Stimulated activated naive CD8-positive, alpha-beta T cell treated with anti-CD3 and anti-CD28 coated beads, Interleukin-15, Interleukin-2, amounts not matched to agents 100 ng/mL and 50 ng/mL, for 24 hours (primary cell): ENCODE data around the gene ADSS2.
"Not testable (repeated sequence)": the region's sequence is repeated elsewhere in the genome, so short reads cannot be mapped to it uniquely, and the experiment has no call there.

ENCODE experiments used
- H3K27ac Mint-ChIP-seq: one replicate; pipeline ENCODE4 v1.8.0; 2021; ENCODE audit warnings: mild to moderate bottlenecking, mixed read lengths
- H3K27me3 Mint-ChIP-seq: one replicate; pipeline ENCODE4 v1.8.0; 2021; ENCODE audit warnings: mixed read lengths
- H3K36me3 Mint-ChIP-seq: one replicate; pipeline ENCODE4 v1.8.0; 2021; ENCODE audit warnings: low read depth, mixed read lengths
- H3K4me1 Mint-ChIP-seq: one replicate; pipeline ENCODE4 v1.8.0; 2021; ENCODE audit warnings: low read depth, mixed read lengths
- H3K4me3 Mint-ChIP-seq: one replicate; pipeline ENCODE4 v1.8.0; 2021; ENCODE audit warnings: mild to moderate bottlenecking, mixed read lengths
- H3K9me3 Mint-ChIP-seq: one replicate; pipeline ENCODE4 v1.8.0; 2021; ENCODE audit warnings: mixed read lengths

Gene ADSS2

GRCh38 chr1:244394826-244395765, 56.6 kb downstream of the ADSS2 start:
- H3K27me3 Mint-ChIP-seq: no peaks in the 10 kb centered on the region
- peaks cover 18% of the 10 kb centered on the region for H3K36me3 Mint-ChIP-seq
- no peak overlapping the region for H3K4me3 Mint-ChIP-seq
- no peaks in the 10 kb centered on the region for H3K4me1 Mint-ChIP-seq
- H3K9me3 Mint-ChIP-seq: peaks cover 12% of the 10 kb centered on the region
- H3K27ac Mint-ChIP-seq: no peak overlapping the region

- peaks cover 11% of the 10 kb centered on the region for H3K9me3 Mint-ChIP-seq
- no peaks in the 10 kb centered on the region for H3K27me3 Mint-ChIP-seq
- H3K4me1 Mint-ChIP-seq: no peaks in the 10 kb centered on the region
- H3K27ac Mint-ChIP-seq: no peak overlapping the region
- H3K4me3 Mint-ChIP-seq: no peak overlapping the region
- H3K36me3 Mint-ChIP-seq: peaks cover 18% of the 10 kb centered on the region
Observed at GRCh38 chr1:244394346-244394745, 57.4 kb downstream of the ADSS2 start.

- no peaks in the 10 kb centered on the region for H3K4me1 Mint-ChIP-seq
- H3K4me3 Mint-ChIP-seq: no peak overlapping the region
- peaks cover 14% of the 10 kb centered on the region for H3K36me3 Mint-ChIP-seq
- H3K27me3 Mint-ChIP-seq: no peaks in the 10 kb centered on the region
- H3K27ac Mint-ChIP-seq: no peak overlapping the region
- peaks cover 7% of the 10 kb centered on the region for H3K9me3 Mint-ChIP-seq
Observed at GRCh38 chr1:244393604-244394176, 58.0 kb downstream of the ADSS2 start.

- Mint-ChIP-seq H3K9me3 (peaks cover 7% of the 10 kb centered on the region), H3K36me3 (peaks cover 16% of the 10 kb centered on the region), H3K4me1 (no peaks in the 10 kb centered on the region), H3K4me3 (no peak overlapping the region), H3K27ac (no peak overlapping the region), H3K27me3 (no peaks in the 10 kb centered on the region)
Observed at GRCh38 chr1:244391761-244392160, 59.9 kb downstream of the ADSS2 start.

GRCh38 chr1:244388961-244389360, 62.7 kb downstream of the ADSS2 start:
- Mint-ChIP-seq H3K4me1 (no peaks in the 10 kb centered on the region), H3K27ac (no peak overlapping the region), H3K27me3 (no peaks in the 10 kb centered on the region), H3K4me3 (no peak overlapping the region), H3K9me3 (peaks cover 7% of the 10 kb centered on the region), H3K36me3 (peaks cover 4% of the 10 kb centered on the region)

GRCh38 chr1:244387415-244387814, 64.3 kb downstream of the ADSS2 start:
- H3K4me1 Mint-ChIP-seq: no peaks in the 10 kb centered on the region
- H3K27me3 Mint-ChIP-seq: no peaks in the 10 kb centered on the region
- H3K4me3 Mint-ChIP-seq: no peak overlapping the region
- peaks cover 7% of the 10 kb centered on the region for H3K9me3 Mint-ChIP-seq
- no peak overlapping the region for H3K27ac Mint-ChIP-seq
- H3K36me3 Mint-ChIP-seq: peaks cover 4% of the 10 kb centered on the region

- peaks cover 4% of the 10 kb centered on the region for H3K36me3 Mint-ChIP-seq
- H3K4me3 Mint-ChIP-seq: no peak overlapping the region
- H3K27me3 Mint-ChIP-seq: no peaks in the 10 kb centered on the region
- H3K27ac Mint-ChIP-seq: no peak overlapping the region
- H3K9me3 Mint-ChIP-seq: peaks cover 1% of the 10 kb centered on the region
- H3K4me1 Mint-ChIP-seq: no peaks in the 10 kb centered on the region
Observed at GRCh38 chr1:244386595-244386994, 65.1 kb downstream of the ADSS2 start.

- Mint-ChIP-seq H3K9me3 (no peaks in the 10 kb centered on the region), H3K27me3 (no peaks in the 10 kb centered on the region), H3K36me3 (peaks cover 4% of the 10 kb centered on the region), H3K27ac (no peak overlapping the region), H3K4me1 (no peaks in the 10 kb centered on the region), H3K4me3 (no peak overlapping the region)
Observed at GRCh38 chr1:244384066-244384465, 67.6 kb downstream of the ADSS2 start.

- Mint-ChIP-seq H3K27me3 (no peaks in the 10 kb centered on the region), H3K9me3 (no peaks in the 10 kb centered on the region), H3K27ac (no peak overlapping the region), H3K4me1 (no peaks in the 10 kb centered on the region), H3K4me3 (no peak overlapping the region), H3K36me3 (peaks cover 4% of the 10 kb centered on the region)
Observed at GRCh38 chr1:244383278-244383884, 68.3 kb downstream of the ADSS2 start.

- Mint-ChIP-seq H3K27ac (peak overlapping the region; percentile 2), H3K27me3 (no peaks in the 10 kb centered on the region), H3K36me3 (no peaks in the 10 kb centered on the region), H3K4me1 (no peaks in the 10 kb centered on the region), H3K4me3 (no peak overlapping the region), H3K9me3 (no peaks in the 10 kb centered on the region)
Observed at GRCh38 chr1:244381878-244382565, 69.7 kb downstream of the ADSS2 start.

GRCh38 chr1:244376126-244376525, 75.6 kb downstream of the ADSS2 start:
- Mint-ChIP-seq H3K27me3 (no peaks in the 10 kb centered on the region), H3K4me1 (no peaks in the 10 kb centered on the region), H3K27ac (no peak overlapping the region), H3K9me3 (no peaks in the 10 kb centered on the region), H3K36me3 (no peaks in the 10 kb centered on the region), H3K4me3 (no peak overlapping the region)

- Mint-ChIP-seq H3K27me3 (no peaks in the 10 kb centered on the region), H3K9me3 (no peaks in the 10 kb centered on the region), H3K27ac (no peak overlapping the region), H3K36me3 (no peaks in the 10 kb centered on the region), H3K4me3 (no peak overlapping the region), H3K4me1 (peaks cover 3% of the 10 kb centered on the region)
Observed at GRCh38 chr1:244375051-244375450, 76.7 kb downstream of the ADSS2 start.

- H3K36me3 Mint-ChIP-seq, H3K27ac Mint-ChIP-seq, H3K9me3 Mint-ChIP-seq, H3K4me1 Mint-ChIP-seq, H3K4me3 Mint-ChIP-seq, H3K27me3 Mint-ChIP-seq: not testable (repeated sequence)
Observed at GRCh38 chr1:244374484-244374883, 77.2 kb downstream of the ADSS2 start.

GRCh38 chr1:244371242-244372141, 80.2 kb downstream of the ADSS2 start:
- Mint-ChIP-seq H3K36me3 (no peaks in the 10 kb centered on the region), H3K27me3 (no peaks in the 10 kb centered on the region), H3K27ac (no peak overlapping the region), H3K4me1 (peaks cover 5% of the 10 kb centered on the region), H3K4me3 (no peak overlapping the region), H3K9me3 (no peaks in the 10 kb centered on the region)
